HG03196 (cell line): Measurements from ENCODE around the gene COLEC11.
"Not testable (repeated sequence)": the region's sequence is repeated elsewhere in the genome, so short reads cannot be mapped to it uniquely, and the experiment has no call there.

Experiments
- ATAC-seq: cut with Tn5 transposase; IDR thresholded peaks from one replicate; pipeline ENCODE4 v1.9.1; 2021; ENCODE audit not compliant: unreplicated experiment

Gene COLEC11

DNA sequence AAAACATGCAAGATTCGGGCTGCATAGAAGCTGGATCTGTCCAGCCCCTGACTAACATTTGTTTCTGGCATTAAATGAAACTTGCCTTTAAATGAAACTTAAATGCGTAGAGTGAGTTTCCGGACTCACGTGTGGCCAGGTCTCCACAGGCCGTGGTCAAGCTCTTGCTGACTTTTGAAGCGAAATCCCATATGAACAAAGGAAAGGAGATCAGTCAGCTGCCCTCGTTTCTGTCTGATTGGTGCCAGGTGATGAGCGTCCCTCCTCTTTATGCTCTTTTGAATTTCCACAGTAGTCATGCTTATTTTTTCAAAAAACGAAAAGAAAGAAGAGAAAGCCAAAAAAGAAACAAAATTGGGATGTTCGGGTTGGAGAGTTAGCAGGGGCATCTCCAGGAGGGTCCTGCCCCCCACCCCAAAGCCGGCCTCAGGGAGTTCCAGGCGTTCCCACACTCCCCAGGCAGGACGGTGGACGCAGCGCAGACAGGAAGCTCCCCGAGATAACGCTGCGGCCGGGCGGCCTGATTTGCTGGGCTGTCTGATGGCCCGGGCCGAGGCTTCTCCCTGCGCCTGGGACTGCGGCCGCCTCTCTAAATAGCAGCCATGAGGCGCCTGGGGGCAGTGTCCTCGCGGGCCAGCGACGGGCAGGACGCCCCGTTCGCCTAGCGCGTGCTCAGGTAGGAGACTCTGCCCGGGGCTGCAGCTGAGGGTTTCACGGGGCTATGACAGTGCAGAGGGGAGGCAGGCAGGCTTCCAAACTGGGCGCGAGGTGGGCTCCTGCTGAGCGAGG, at the start of gene COLEC11:
TSS of gene COLEC11 (plus strand) at position 620 of the 789 bp plus-strand sequence. CDS start 9,229 bp downstream, outside the sequence.
- no peak for ATAC-seq

DNA sequence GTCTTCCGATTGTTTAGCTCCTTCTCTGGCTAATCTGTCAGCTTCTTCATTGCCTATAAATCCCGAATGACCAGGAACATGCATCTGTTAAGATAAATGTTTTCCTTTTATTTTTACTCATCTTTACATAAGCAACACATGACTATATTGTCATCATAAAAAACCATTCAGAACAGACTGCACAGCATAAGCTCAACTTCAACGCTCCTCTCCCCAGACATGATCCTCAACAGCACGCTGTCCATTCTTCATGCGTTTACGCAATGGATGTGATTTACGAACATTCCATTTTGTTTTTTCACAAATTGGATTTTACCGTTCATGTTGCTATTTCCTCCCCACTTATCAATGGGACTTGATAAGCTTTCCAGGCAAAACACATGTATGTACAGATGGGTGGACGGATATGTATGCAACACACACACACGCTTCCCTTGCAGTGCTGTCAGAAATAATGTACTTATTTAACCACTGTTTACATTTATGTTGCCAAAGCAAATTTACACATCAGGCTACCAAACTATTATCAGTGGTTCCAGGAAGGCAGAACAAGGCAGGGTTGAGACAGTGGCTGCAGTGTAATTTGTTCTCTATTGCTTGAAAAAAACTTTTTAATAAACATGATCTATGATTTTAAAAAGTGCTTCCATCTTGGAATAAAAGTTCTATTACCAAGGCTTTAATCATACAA, 49.0 kb upstream of the COLEC11 start:
- no peak for ATAC-seq

DNA sequence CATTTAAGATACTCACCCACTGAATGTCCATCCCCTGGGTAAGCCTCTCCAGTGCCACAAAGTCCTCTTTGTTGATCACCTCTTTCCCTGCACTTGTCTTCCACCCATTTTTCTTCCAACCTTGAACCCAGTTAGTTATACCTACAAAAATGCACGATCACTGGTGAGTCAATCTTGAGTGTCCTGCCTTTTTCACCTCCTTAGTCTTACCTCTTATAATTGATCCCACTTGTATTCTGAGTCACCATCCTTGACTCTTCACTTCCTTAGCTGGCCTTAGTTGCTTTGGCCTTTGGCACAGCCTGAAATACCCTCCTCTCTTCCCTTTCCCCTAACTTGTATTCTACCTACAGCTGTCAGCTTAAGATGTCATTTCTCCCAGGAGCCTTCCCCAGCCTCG, 47.0 kb upstream of the COLEC11 start:
- no peak for ATAC-seq

DNA sequence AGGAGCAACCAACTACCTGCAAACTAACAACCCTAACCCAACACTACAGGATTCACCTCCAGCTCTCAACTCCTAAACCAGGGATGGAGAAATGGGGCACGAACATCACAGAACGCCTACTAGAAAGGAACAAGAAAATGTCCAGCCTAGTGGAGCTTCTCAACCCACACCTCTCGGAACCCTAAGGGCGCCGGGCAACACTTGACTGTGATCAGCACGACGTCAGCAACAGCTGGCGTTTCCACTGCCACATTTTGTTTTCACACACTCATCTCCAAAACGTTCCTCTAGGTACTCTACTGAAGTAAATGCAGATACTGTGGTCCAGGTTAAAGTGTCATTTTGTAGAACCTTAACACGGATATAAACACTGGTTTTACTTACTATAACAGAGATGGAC, 41.0 kb upstream of the COLEC11 start:
- ATAC-seq = no peak

GRCh38 chr2:3557639-3558204, 37.2 kb upstream of the COLEC11 start:
- peak; percentile 23 for ATAC-seq

GRCh38 chr2:3558205-3559014, 36.5 kb upstream of the COLEC11 start, which contains the start of gene RNASEH1:
RNASEH1 (minus strand) TSS chr2:3558333; CDS start chr2:3558260, 73 bp downstream.
- ATAC-seq = peak; percentile 97

GRCh38 chr2:3563521-3563976, 31.4 kb upstream of the COLEC11 start:
- ATAC-seq = peak; percentile 52

GRCh38 chr2:3565117-3565516, 29.8 kb upstream of the COLEC11 start:
- no peak for ATAC-seq

- ATAC-seq = no peak
Observed at GRCh38 chr2:3566806-3567205, 28.1 kb upstream of the COLEC11 start.

DNA sequence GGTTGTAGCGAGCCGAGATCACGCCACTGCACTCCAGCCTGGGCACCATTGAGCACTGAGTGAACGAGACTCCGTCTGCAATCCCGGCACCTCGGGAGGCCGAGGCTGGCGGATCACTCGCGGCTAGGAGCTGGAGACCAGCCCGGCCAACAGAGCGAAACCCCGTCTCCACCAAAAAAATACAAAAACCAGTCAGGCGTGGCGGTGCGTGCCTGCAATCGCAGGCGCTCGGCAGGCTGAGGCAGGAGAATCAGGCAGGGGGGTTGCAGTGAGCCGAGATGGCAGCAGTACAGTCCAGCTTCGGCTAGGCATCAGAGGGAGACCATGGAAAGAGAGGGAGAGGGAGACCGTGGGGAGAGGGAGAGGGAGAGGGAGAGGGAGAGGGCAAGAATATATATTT, 25.3 kb upstream of the COLEC11 start:
- ATAC-seq = not testable (repeated sequence)

DNA sequence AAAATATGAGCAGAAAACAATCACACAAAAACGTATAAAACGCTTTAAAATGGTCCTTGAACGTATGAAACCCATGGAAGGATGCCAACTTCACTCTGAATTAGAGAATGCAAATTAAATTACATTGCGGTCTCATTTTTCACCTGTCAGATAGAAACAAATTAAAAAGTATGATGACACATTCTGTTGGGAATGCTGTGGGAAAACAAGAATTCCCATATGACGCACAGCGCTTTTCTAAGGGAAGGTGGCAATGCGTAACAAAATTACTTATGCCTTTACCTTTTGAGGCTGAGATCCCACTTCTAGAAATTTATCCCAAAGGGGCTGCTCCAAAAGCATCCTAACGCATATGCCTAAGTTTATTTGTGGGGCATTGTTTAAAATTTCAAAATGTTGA, 23.6 kb upstream of the COLEC11 start:
- ATAC-seq = no peak

- no peak for ATAC-seq
Observed at GRCh38 chr2:3572620-3573019, 22.3 kb upstream of the COLEC11 start.

- ATAC-seq = no peak
Observed at GRCh38 chr2:3574155-3574554, 20.8 kb upstream of the COLEC11 start.

DNA sequence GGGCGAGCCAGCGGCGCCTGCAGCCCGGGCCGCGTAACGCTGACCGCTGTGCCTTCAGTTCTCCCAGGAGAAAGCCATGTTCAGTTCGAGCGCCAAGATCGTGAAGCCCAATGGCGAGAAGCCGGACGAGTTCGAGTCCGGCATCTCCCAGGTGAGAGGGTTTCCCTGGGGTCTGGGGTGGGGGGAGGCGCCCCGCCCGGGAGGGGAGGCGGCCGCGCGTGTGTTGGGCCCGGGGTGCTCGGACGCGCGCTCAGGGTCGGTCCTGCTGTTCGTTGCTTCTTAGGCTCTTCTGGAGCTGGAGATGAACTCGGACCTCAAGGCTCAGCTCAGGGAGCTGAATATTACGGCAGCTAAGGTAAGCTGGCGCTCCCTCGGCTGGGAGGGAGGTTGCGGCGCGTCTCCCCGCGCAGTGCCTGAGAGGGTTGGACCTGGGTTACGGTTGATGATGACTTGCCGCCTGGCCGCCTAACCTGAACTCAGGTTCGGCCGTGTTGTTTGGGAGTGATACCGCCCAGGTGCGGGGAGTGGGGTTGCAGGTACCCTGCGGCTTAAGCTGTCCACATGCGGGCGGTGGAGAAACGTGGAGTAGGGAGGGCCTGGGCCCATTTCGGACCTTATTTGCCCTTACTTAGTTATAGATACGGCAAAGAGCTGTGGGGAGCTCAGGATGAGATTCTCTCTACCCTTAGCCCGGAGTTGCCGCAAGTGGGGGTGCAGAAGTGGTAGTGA, 19.2 kb upstream of the COLEC11 start:
- ATAC-seq = peak; percentile 22

GRCh38 chr2:3576263-3576630, 18.7 kb upstream of the COLEC11 start:
- ATAC-seq = not testable (repeated sequence)

DNA sequence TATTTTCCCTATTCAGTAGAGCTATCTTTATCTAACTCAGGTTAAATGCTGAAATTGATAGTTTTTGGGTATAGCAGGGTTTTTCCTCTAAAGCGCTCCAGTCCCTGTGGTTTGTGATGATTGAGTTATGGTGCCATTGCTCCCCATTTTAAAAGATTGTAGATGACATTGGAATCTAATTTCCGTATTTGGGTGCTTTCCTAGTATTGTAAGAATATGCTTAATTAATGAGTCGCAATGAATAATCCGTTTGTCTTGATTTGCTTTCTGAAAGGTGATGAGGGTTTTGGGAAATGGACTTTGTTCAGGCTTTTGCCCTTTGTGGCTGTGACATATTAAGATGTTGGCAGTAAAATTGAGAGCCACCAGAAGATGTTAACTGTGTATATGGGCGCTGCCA, 15.9 kb upstream of the COLEC11 start:
- no peak for ATAC-seq

GRCh38 chr2:3580449-3580848, 14.5 kb upstream of the COLEC11 start:
- no peak for ATAC-seq

GRCh38 chr2:3581367-3582262, 13.3 kb upstream of the COLEC11 start:
- no peak for ATAC-seq

- ATAC-seq = no peak
Observed at GRCh38 chr2:3584076-3584475, 10.8 kb upstream of the COLEC11 start.
